ENCODE results near the gene FBXO31. TPM values are rescaled to one million over a fixed set of nuclear protein-coding genes. Genes with fewer than 3 reads are reported as not detected.

The FBXO31 gene
- total and polyA plus RNA-seq, 8 donors: 6.4 to 1,171 (median 23.8) TPM

- Histone ChIP-seq H3K9me3 (no peaks in the 10 kb centered on the region), H3K36me3 (peaks cover 6 to 12% (median 7%) of the 10 kb centered on the region in 4 donors), H3K4me1 (peaks cover 20 to 74% (median 51%) of the 10 kb centered on the region in 4 donors), H3K27me3 (no peaks in the 10 kb centered on the region), H3K4me3 (no peak overlapping the region), H3K27ac (peak overlapping the region in 1 of 5 donors; percentile 65)
- peak in 1 of 2 donors; percentile 70 for DNase-seq
- TF ChIP-seq EP300 (IDR thresholded peaks at IDR 0.05) (no peak), POLR2AphosphoS5 (IDR thresholded peaks at IDR 0.05) (peak in 1 of 3 donors; percentile 21)
- WGBS, 5 donors: 76 to 86% (median 83%) methylated on average over 19 to 20 of the region's 20 CpGs
- intact Hi-C loops (cut with DNase I; ENCODE audit: low total_unique reads): no loop called here
These were observed 12.2 kb downstream of the FBXO31 start for GRCh38 chr16:87371261-87371866.

GRCh38 chr16:87369796-87370719 is 13.5 kb downstream of the FBXO31 start:
- Histone ChIP-seq H3K36me3 (peaks cover 6 to 16% (median 13%) of the 10 kb centered on the region in 4 donors), H3K27ac (peak overlapping the region in 1 of 5 donors; percentile 65), H3K27me3 (no peaks in the 10 kb centered on the region), H3K4me3 (no peak overlapping the region), H3K9me3 (no peaks in the 10 kb centered on the region), H3K4me1 (peaks cover 33 to 74% (median 51%) of the 10 kb centered on the region in 4 donors)
- intact Hi-C loops (cut with DNase I; ENCODE audit: low total_unique reads): no loop called here
- DNase-seq: no peak
- TF ChIP-seq EP300 (IDR thresholded peaks at IDR 0.05): no peak
- no peak for TF ChIP-seq POLR2A (IDR thresholded peaks at IDR 0.05)
- no peak for TF ChIP-seq CTCF (IDR thresholded peaks at IDR 0.05)
- no peak for TF ChIP-seq POLR2AphosphoS5 (IDR thresholded peaks at IDR 0.05)
- WGBS, 5 donors: 77 to 90% (median 84%) methylated on average over 11 to 16 of the region's 16 CpGs

- intact Hi-C loops (cut with DNase I; ENCODE audit: low total_unique reads): no loop called here
- Histone ChIP-seq H3K27me3 (no peaks in the 10 kb centered on the region), H3K36me3 (peaks cover 6 to 15% (median 11%) of the 10 kb centered on the region in 4 donors), H3K4me1 (peaks cover 39 to 76% (median 57%) of the 10 kb centered on the region in 4 donors), H3K9me3 (no peaks in the 10 kb centered on the region), H3K27ac (peak overlapping the region in 2 of 5 donors; percentile 35 to 43), H3K4me3 (no peak overlapping the region)
- TF ChIP-seq CTCF (IDR thresholded peaks at IDR 0.05) (no peak), POLR2A (IDR thresholded peaks at IDR 0.05) (no peak), EP300 (IDR thresholded peaks at IDR 0.05) (no peak), POLR2AphosphoS5 (IDR thresholded peaks at IDR 0.05) (no peak)
- WGBS, 5 donors: 87 to 93% (median 90%) methylated on average over 14 of the region's 14 CpGs
- no peak for DNase-seq
These were observed 14.3 kb downstream of the FBXO31 start for GRCh38 chr16:87369117-87369765.

- Histone ChIP-seq H3K4me3 (no peak overlapping the region), H3K9me3 (no peaks in the 10 kb centered on the region), H3K4me1 (peaks cover 49 to 85% (median 67%) of the 10 kb centered on the region in 4 donors), H3K27ac (peak overlapping the region in 2 of 5 donors; percentile 35 to 43), H3K36me3 (peaks cover 6 to 15% (median 11%) of the 10 kb centered on the region in 4 donors), H3K27me3 (no peaks in the 10 kb centered on the region)
- no peak for DNase-seq
- WGBS, 5 donors: 55 to 60% (median 58%) methylated on average over 5 of the region's 5 CpGs
- intact Hi-C loops (cut with DNase I; ENCODE audit: low total_unique reads): no loop called here
- TF ChIP-seq EP300 (IDR thresholded peaks at IDR 0.05) (no peak), CTCF (IDR thresholded peaks at IDR 0.05) (no peak), POLR2AphosphoS5 (IDR thresholded peaks at IDR 0.05) (no peak), POLR2A (IDR thresholded peaks at IDR 0.05) (no peak)
These were observed 15.4 kb downstream of the FBXO31 start for GRCh38 chr16:87368029-87368770.
